Activated naive CD4-positive, alpha-beta T cell treated with anti-CD3 and anti-CD28 coated beads, Interleukin-2, amount 50 U/mL, for 24 hours (primary cell): ENCODE results near the gene ZNF236.
"Not testable (repeated sequence)": the region's sequence is repeated elsewhere in the genome, so short reads cannot be mapped to it uniquely, and the experiment has no call there.

ENCODE experiments used
- H3K27ac Mint-ChIP-seq: one replicate; pipeline ENCODE4 v1.8.0; 2021; ENCODE audit warnings: mild to moderate bottlenecking, mixed read lengths
- H3K27me3 Mint-ChIP-seq: one replicate; pipeline ENCODE4 v1.8.0; 2021; ENCODE audit warnings: mixed read lengths
- H3K36me3 Mint-ChIP-seq: one replicate; pipeline ENCODE4 v1.8.0; 2021; ENCODE audit warnings: mixed read lengths
- H3K4me1 Mint-ChIP-seq: one replicate; pipeline ENCODE4 v1.8.0; 2021; ENCODE audit warnings: mixed read lengths
- H3K4me3 Mint-ChIP-seq: one replicate; pipeline ENCODE4 v1.8.0; 2021; ENCODE audit warnings: mild to moderate bottlenecking, mixed read lengths
- H3K9me3 Mint-ChIP-seq: one replicate; pipeline ENCODE4 v1.8.0; 2021; ENCODE audit warnings: mixed read lengths

Gene ZNF236

DNA sequence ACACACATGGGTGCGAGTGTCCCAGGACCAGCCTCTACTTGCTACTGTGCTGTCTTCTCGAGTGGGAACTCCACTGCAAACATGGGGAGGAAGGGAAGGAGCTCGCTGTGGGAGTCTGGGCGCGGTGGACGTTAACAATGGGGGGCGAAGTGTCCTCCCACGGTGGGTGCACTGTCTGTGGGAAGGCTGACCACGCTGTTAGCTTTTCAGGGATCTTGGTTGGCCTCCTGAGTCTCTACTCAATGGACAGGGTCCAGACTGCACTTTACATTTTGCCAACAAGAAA lies 163.5 kb downstream of the ZNF236 start:
- H3K36me3 Mint-ChIP-seq: no peaks in the 10 kb centered on the region
- H3K27ac Mint-ChIP-seq: no peak overlapping the region
- no peak overlapping the region for H3K4me3 Mint-ChIP-seq
- no peaks in the 10 kb centered on the region for H3K9me3 Mint-ChIP-seq
- H3K4me1 Mint-ChIP-seq: peaks cover 8% of the 10 kb centered on the region
- no peaks in the 10 kb centered on the region for H3K27me3 Mint-ChIP-seq

DNA sequence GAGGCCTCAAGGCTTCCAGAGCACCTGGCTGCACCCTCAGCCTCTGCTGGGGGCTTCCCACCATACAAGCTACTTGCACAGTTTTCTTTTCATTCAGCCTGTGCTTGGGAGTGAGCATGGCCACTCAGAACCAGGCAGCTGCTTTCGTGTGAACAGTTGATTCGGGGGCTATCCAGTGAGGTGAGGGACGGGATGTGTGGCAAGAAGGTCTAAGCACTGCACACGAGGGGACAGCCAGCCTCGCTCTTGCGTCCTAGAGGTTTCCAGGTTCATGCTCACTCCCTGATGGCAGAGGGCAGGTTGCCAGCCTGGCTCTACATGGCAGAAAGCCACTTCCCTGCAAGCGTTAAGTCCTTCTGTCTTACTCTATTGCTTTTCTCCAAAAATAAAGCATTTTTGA lies 164.0 kb downstream of the ZNF236 start:
- Mint-ChIP-seq H3K4me3 (no peak overlapping the region), H3K36me3 (no peaks in the 10 kb centered on the region), H3K27ac (no peak overlapping the region), H3K4me1 (peaks cover 8% of the 10 kb centered on the region), H3K27me3 (no peaks in the 10 kb centered on the region), H3K9me3 (no peaks in the 10 kb centered on the region)

DNA sequence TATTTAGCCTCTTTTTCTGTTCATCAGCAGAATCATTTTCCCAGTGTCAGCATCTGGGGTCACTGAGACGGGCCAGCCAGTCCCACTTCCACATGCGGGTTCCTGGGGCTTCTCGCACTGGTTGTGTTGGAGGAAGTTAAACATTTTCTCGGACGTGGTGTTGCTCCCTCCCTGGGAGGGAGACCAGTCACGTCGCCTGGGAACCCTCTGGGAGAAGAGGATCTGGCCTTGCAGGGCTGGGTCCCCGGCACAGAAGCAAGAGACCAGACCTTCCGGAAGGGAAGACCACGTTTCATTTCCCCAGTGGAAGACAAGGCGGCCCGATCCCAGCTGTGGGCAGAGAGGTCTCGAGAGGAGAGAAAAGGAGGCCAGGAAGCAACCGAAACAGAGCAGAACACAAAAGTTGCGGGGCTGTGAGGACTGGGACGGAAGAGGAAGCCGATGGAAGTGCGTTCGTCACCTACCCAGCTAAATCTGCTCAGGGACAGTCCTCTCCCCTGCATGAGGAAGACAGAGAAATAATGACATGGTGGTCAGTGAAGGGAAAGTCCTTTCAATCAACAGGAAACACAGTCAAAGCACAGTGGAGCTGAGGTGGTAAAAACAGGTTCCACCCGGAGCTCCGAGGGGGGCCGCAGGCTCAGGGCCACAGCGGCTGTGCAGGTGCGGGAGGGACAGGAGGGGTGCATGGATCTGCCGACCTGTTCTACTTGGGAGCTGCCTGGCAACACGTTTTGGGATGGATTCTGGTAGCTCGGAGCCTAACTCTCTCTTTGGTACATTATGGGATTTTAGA lies 165.9 kb downstream of the ZNF236 start:
- Mint-ChIP-seq H3K27ac (no peak overlapping the region), H3K36me3 (no peaks in the 10 kb centered on the region), H3K4me1 (peaks cover 5% of the 10 kb centered on the region), H3K4me3 (no peak overlapping the region), H3K27me3 (no peaks in the 10 kb centered on the region), H3K9me3 (no peaks in the 10 kb centered on the region)

- no peaks in the 10 kb centered on the region for H3K36me3 Mint-ChIP-seq
- no peaks in the 10 kb centered on the region for H3K9me3 Mint-ChIP-seq
- no peak overlapping the region for H3K27ac Mint-ChIP-seq
- no peaks in the 10 kb centered on the region for H3K27me3 Mint-ChIP-seq
- no peaks in the 10 kb centered on the region for H3K4me1 Mint-ChIP-seq
- H3K4me3 Mint-ChIP-seq: no peak overlapping the region
Measured at GRCh38 chr18:76988827-76989646, 166.7 kb downstream of the ZNF236 start.

DNA sequence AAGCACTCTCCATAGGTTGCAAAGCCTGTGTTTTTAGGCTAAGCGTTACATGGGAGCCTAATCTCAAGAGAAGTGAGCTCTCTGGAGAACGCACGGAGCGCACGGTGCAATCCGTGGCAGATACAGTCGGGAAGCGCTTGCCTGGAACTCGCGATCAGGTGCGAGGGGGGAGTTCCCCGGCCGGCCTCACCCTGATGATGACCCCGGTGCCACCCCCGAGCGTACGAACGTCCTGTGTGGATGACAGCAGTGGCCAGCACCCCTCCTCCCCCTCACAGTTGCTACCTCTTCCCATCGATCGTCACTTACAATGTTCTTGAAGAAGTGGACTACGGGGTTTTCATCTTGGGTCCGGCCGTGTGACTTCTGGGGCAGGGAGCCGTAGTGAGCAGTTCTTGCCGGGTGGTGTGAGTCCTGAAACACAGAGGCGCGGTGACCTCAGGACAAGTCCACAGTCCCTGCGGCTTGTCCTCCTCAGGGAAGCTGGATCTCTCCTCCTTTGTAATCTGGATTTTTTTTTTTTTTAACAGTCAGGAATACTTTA lies 167.4 kb downstream of the ZNF236 start:
- Mint-ChIP-seq H3K27ac (no peak overlapping the region), H3K9me3 (no peaks in the 10 kb centered on the region), H3K27me3 (no peaks in the 10 kb centered on the region), H3K4me3 (no peak overlapping the region), H3K4me1 (no peaks in the 10 kb centered on the region), H3K36me3 (no peaks in the 10 kb centered on the region)

- H3K4me3 Mint-ChIP-seq, H3K27ac Mint-ChIP-seq, H3K36me3 Mint-ChIP-seq: not testable (repeated sequence)
Measured at GRCh38 chr18:76990343-76991020, 168.1 kb downstream of the ZNF236 start.

GRCh38 chr18:76991021-76991688 lies 168.8 kb downstream of the ZNF236 start:
- Mint-ChIP-seq H3K27ac (no peak overlapping the region), H3K4me3 (no peak overlapping the region), H3K27me3 (no peaks in the 10 kb centered on the region)

More at GRCh38 chr18:76990343-76991020, 168.1 kb downstream of the ZNF236 start:
- not testable (repeated sequence) for H3K9me3 Mint-ChIP-seq, H3K4me1 Mint-ChIP-seq, H3K27me3 Mint-ChIP-seq

GRCh38 chr18:76992226-76993084 lies 170.1 kb downstream of the ZNF236 start:
- Mint-ChIP-seq H3K27me3 (no peaks in the 10 kb centered on the region), H3K4me1 (no peaks in the 10 kb centered on the region), H3K9me3 (no peaks in the 10 kb centered on the region), H3K4me3 (no peak overlapping the region), H3K36me3 (no peaks in the 10 kb centered on the region), H3K27ac (no peak overlapping the region)

More at GRCh38 chr18:76991021-76991688, 168.8 kb downstream of the ZNF236 start:
- H3K4me1 Mint-ChIP-seq: no peaks in the 10 kb centered on the region
- no peaks in the 10 kb centered on the region for H3K9me3 Mint-ChIP-seq
- no peaks in the 10 kb centered on the region for H3K36me3 Mint-ChIP-seq

GRCh38 chr18:76993085-76993382 lies 170.7 kb downstream of the ZNF236 start:
- H3K27ac Mint-ChIP-seq: no peak overlapping the region
- H3K4me1 Mint-ChIP-seq: no peaks in the 10 kb centered on the region
- no peak overlapping the region for H3K4me3 Mint-ChIP-seq
- no peaks in the 10 kb centered on the region for H3K9me3 Mint-ChIP-seq
- H3K36me3 Mint-ChIP-seq: no peaks in the 10 kb centered on the region
- no peaks in the 10 kb centered on the region for H3K27me3 Mint-ChIP-seq

GRCh38 chr18:76993573-76993972 lies 171.2 kb downstream of the ZNF236 start:
- Mint-ChIP-seq H3K4me3 (no peak overlapping the region), H3K4me1 (no peaks in the 10 kb centered on the region), H3K9me3 (no peaks in the 10 kb centered on the region), H3K36me3 (no peaks in the 10 kb centered on the region), H3K27me3 (no peaks in the 10 kb centered on the region), H3K27ac (no peak overlapping the region)

- no peak overlapping the region for H3K27ac Mint-ChIP-seq
- no peaks in the 10 kb centered on the region for H3K9me3 Mint-ChIP-seq
- H3K27me3 Mint-ChIP-seq: no peaks in the 10 kb centered on the region
- no peaks in the 10 kb centered on the region for H3K4me1 Mint-ChIP-seq
- H3K36me3 Mint-ChIP-seq: no peaks in the 10 kb centered on the region
- H3K4me3 Mint-ChIP-seq: no peak overlapping the region
Measured at GRCh38 chr18:76994086-76994654, 171.8 kb downstream of the ZNF236 start.

GRCh38 chr18:76995896-76996295 lies 173.5 kb downstream of the ZNF236 start:
- no peak overlapping the region for H3K4me3 Mint-ChIP-seq
- H3K27ac Mint-ChIP-seq: no peak overlapping the region
- peaks cover 6% of the 10 kb centered on the region for H3K4me1 Mint-ChIP-seq
- H3K27me3 Mint-ChIP-seq: no peaks in the 10 kb centered on the region
- H3K9me3 Mint-ChIP-seq: no peaks in the 10 kb centered on the region
- no peaks in the 10 kb centered on the region for H3K36me3 Mint-ChIP-seq

DNA sequence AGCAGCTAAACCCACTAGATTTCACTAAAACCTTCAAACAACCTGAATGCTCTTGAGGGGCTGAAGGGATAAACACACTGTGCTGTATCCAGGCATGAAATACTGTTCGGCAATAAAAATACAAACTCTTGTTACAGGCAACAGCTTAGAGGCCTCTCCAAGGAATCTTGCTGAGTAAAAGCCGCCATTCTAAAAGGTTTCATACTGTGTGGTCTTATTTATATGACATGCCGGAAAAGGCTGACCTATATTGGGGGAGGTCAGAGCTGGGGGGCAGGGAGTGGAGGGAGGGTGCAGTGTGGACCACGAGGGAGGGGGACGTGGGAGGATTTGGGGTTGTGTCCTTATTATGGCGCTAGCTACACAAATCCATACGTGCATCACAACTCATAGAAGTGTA lies 174.1 kb downstream of the ZNF236 start:
- H3K4me3 Mint-ChIP-seq: no peak overlapping the region
- no peaks in the 10 kb centered on the region for H3K36me3 Mint-ChIP-seq
- H3K27ac Mint-ChIP-seq: no peak overlapping the region
- no peaks in the 10 kb centered on the region for H3K9me3 Mint-ChIP-seq
- no peaks in the 10 kb centered on the region for H3K27me3 Mint-ChIP-seq
- H3K4me1 Mint-ChIP-seq: peaks cover 6% of the 10 kb centered on the region

DNA sequence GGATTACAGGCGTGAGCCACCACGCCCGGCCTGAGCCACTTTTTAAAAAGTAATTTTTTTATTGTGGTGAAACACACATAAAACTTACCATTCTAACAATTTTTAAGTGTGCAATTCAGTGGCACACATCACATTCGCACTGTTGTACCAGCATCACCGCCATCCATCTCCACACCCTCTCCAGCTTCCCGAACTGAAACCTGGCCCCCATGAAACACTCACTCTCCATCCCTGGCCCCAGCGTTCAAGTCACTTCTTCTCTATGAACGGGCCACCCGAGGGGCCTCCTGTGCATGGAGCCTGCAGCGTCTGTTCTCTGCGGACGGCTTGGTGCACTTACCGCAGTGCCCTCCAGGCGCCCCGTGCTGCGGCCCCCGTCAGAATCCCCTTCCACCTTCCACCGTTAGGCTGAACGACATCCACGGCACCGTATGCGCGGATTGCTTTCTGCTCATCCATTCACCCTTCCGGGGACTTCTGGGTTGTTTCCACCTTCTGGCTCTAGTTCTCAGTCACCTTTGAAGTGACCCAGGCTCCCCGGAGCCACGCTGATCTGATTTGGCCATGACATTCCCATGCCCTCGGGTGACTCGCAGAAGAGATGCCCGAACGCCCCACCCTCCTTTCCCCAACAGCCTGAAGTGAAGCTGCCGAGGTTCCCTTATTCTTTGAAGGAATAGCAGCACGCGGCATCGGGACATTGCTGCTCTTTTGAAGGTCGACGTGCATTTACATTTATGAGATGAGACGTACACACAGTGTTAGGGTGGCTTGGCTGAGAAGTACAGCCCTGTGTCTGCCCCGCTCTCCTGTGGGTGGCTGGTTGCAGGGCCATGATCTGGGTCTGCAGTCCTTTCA lies 175.8 kb downstream of the ZNF236 start:
- H3K9me3 Mint-ChIP-seq: no peaks in the 10 kb centered on the region
- no peak overlapping the region for H3K4me3 Mint-ChIP-seq
- H3K27me3 Mint-ChIP-seq: no peaks in the 10 kb centered on the region
- H3K27ac Mint-ChIP-seq: no peak overlapping the region
- no peaks in the 10 kb centered on the region for H3K36me3 Mint-ChIP-seq
- peaks cover 6% of the 10 kb centered on the region for H3K4me1 Mint-ChIP-seq
